Measurements from ENCODE around the gene UACA. TPM values are rescaled to one million over a fixed set of nuclear protein-coding genes. Genes with fewer than 3 reads are reported as not detected.
A peak's percentile ranks its signal among the peaks of the same experiment; 100 is the strongest.

Gene UACA
- polyA plus RNA-seq, 1 of the 3 experiments (the other 2 are of a cell fraction) = 35.9 TPM

DNA sequence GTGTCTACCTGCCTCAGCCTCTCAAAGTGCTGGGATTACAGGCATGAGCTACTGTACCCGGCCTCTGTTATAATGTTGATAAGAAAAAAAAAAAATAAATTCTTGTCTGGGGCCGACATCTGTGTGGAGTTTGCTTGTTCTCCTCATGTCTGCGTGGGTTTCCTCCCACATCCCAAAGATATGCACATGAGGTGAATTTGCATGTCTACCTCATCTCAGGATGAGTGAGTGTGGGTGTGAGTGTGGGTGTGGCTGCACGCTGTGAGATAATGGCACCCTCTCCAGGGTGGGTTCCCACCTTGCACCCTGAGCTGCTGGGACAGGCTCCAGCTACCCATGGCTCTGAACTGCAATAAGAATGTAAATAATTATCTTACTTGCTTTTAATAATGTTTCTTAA, 25.9 kb upstream of the UACA start:
- Histone ChIP-seq H3K4me3 (ENCODE audit: low read depth in 2 of 2, low read length in 1 of 2) (no peak overlapping the region), H3K4me1 (ENCODE audit: control insufficient read depth in 1 of 2, insufficient read depth in 2 of 2, low read depth in 1 of 2, low read length in 1 of 2) (peaks cover 0 to 47% of the 10 kb centered on the region in 2 experiments; a peak in 3 of 4 replicates), H3K36me3 (replicated peaks in 1 of 2; ENCODE audit: control insufficient read depth in 1 of 2, insufficient read depth in 2 of 2, low read length in 1 of 2) (no peaks in the 10 kb centered on the region), H3K4me2 (no peak overlapping the region), H3K27ac (ENCODE audit: low read depth in 2 of 2, low read length in 1 of 2) (peak overlapping the region in 1 of 2 experiments; percentile 69; a peak in 2 of 4 replicates), H3K9me3 (no peaks in the 10 kb centered on the region), H3K9me2 (no peaks in the 10 kb centered on the region), H3K9ac (no peak overlapping the region), H3F3A (replicated peaks; ENCODE audit: insufficient read depth) (peaks cover 40% of the 10 kb centered on the region), H2AFZ (ENCODE audit: low read depth) (no peak overlapping the region), H3K79me2 (ENCODE audit: insufficient read depth) (peaks cover 15% of the 10 kb centered on the region; the same call in 1 of the 2 replicates), H4K20me1 (ENCODE audit: insufficient read depth) (no peaks in the 10 kb centered on the region), H3K27me3 (ENCODE audit: insufficient read depth) (no peaks in the 10 kb centered on the region)
- CTCF ChIA-PET = interaction anchor here (0.6 to 1.0 kb wide), 2 partner anchors 23 to 67 kb away, joined by 3 read pairs; no protein-coding TSS in a partner anchor
- TF ChIP-seq NFIC (IDR thresholded peaks at IDR 0.05; ENCODE audit: borderline replicate concordance) (no peak), JUND (IDR thresholded peaks at IDR 0.05) (no peak), CHD2 (IDR thresholded peaks at IDR 0.05; ENCODE audit: low read length, partially characterized antibody) (no peak), RFX5 (IDR thresholded peaks at IDR 0.05; ENCODE audit: low read length) (no peak), YY1 (IDR thresholded peaks at IDR 0.05; ENCODE audit: low read depth) (no peak)
- TF ChIP-seq, protein P1, sequence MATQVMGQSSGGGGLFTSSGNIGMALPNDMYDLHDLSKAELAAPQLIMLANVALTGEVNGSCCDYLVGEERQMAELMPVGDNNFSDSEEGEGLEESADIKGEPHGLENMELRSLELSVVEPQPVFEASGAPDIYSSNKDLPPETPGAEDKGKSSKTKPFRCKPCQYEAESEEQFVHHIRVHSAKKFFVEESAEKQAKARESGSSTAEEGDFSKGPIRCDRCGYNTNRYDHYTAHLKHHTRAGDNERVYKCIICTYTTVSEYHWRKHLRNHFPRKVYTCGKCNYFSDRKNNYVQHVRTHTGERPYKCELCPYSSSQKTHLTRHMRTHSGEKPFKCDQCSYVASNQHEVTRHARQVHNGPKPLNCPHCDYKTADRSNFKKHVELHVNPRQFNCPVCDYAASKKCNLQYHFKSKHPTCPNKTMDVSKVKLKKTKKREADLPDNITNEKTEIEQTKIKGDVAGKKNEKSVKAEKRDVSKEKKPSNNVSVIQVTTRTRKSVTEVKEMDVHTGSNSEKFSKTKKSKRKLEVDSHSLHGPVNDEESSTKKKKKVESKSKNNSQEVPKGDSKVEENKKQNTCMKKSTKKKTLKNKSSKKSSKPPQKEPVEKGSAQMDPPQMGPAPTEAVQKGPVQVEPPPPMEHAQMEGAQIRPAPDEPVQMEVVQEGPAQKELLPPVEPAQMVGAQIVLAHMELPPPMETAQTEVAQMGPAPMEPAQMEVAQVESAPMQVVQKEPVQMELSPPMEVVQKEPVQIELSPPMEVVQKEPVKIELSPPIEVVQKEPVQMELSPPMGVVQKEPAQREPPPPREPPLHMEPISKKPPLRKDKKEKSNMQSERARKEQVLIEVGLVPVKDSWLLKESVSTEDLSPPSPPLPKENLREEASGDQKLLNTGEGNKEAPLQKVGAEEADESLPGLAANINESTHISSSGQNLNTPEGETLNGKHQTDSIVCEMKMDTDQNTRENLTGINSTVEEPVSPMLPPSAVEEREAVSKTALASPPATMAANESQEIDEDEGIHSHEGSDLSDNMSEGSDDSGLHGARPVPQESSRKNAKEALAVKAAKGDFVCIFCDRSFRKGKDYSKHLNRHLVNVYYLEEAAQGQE (IDR thresholded peaks at IDR 0.05; ENCODE audit: low read depth, low read length) = no peak
- TF ChIP-seq, protein P2, sequence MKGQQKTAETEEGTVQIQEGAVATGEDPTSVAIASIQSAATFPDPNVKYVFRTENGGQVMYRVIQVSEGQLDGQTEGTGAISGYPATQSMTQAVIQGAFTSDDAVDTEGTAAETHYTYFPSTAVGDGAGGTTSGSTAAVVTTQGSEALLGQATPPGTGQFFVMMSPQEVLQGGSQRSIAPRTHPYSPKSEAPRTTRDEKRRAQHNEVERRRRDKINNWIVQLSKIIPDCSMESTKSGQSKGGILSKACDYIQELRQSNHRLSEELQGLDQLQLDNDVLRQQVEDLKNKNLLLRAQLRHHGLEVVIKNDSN (IDR thresholded peaks at IDR 0.05; ENCODE audit: borderline replicate concordance, low read depth) = no peak
- DNase-seq = no peak
- POLR2A ChIA-PET = no interaction called here
- WGBS (ENCODE audit: low lambda C conversion rate) = 70% methylated on average over 3 of the region's 4 CpGs

DNA sequence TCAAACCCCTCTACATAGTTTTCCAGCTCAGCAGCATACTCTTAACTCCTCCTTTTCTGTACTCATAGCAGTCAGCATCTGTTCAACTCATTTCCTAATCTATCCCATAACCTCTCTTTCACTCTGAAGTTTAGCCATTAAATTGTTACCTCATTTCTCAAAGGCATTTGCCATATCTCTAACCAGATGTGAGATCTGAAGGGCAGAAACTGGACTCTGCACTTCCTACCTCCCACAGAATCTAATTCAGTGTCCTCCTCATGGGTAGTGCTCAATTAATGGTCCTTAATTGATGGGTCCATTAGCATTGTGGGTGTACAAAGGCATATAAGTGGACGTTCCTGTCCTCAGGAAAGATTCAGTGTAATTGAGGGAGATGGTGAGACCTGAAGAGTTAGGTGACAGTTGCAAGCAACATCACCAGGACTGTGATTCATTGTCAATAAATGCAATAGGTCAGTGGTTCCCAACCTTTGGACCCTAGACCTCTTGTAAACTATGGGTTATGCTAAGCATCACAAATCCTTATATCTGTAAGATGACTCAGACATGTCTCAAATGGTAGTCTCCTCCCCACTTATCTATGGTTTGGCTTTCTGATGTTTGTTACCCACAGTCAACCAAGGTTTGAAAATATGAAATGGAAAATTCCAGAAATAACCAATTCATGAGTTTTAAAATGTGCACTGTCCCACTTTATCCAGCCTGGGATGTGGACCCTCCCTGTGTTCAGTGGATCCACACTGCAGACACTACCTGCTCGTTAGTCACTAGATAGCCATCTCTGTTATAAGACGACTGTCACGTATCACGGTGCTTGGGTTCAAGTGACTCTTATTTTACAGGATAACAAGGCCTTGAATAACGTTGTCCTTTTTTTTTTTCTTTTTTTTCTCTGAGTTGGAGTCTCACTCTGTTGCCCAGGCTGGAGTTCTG, 25.0 kb upstream of the UACA start:
- H2AFZ ChIP-seq (ENCODE audit: low read depth) = no peak overlapping the region
- no peaks in the 10 kb centered on the region for H3K36me3 ChIP-seq (replicated peaks in 1 of 2; ENCODE audit: control insufficient read depth in 1 of 2, insufficient read depth in 2 of 2, low read length in 1 of 2)
- TF ChIP-seq JUND (IDR thresholded peaks at IDR 0.05) (peak; percentile 53; the same call in 1 of the 2 replicates), RCOR1 (IDR thresholded peaks at IDR 0.05; ENCODE audit: low read length) (no peak), TCF12 (IDR thresholded peaks at IDR 0.05) (peak; percentile 32; the same call in 1 of the 2 replicates), FOSL2 (IDR thresholded peaks at IDR 0.05; ENCODE audit: borderline replicate concordance, low read depth) (peak; percentile 51; the same call in 1 of the 2 replicates), TEAD4 (IDR thresholded peaks at IDR 0.05; ENCODE audit: borderline replicate concordance, insufficient read depth) (no peak), RXRA (IDR thresholded peaks at IDR 0.05; ENCODE audit: borderline replicate concordance, low read depth) (0 out of 2 replicates have a peak, but pooled peaks have one; percentile 12)
- no peaks in the 10 kb centered on the region for H3K9me3 ChIP-seq
- 45% methylated on average over 6 of the region's 6 CpGs for WGBS (ENCODE audit: low lambda C conversion rate)
- H3K9ac ChIP-seq = no peak overlapping the region
- peaks cover 46% of the 10 kb centered on the region for H3F3A ChIP-seq (replicated peaks; ENCODE audit: insufficient read depth)
- no peak overlapping the region for H3K4me3 ChIP-seq (ENCODE audit: low read depth in 2 of 2, low read length in 1 of 2)
- H3K27ac ChIP-seq (ENCODE audit: low read depth in 2 of 2, low read length in 1 of 2) = peak overlapping the region in 1 of 2 experiments; percentile 69; a peak in 3 of 4 replicates
- no peaks in the 10 kb centered on the region for H4K20me1 ChIP-seq (ENCODE audit: insufficient read depth)
- peaks cover 0 to 45% of the 10 kb centered on the region in 2 experiments; a peak in 3 of 4 replicates for H3K4me1 ChIP-seq (ENCODE audit: control insufficient read depth in 1 of 2, insufficient read depth in 2 of 2, low read depth in 1 of 2, low read length in 1 of 2)
- ChIA-PET POLR2A (no interaction called here), CTCF (interaction anchor here (0.6 to 1.9 kb wide), 4 partner anchors 12 to 66 kb away, joined by 3 to 4 read pairs (median 3); no protein-coding TSS in a partner anchor)
- H3K79me2 ChIP-seq (ENCODE audit: insufficient read depth) = peaks cover 7% of the 10 kb centered on the region; the same call in 1 of the 2 replicates
- H3K27me3 ChIP-seq (ENCODE audit: insufficient read depth) = no peaks in the 10 kb centered on the region
- H3K9me2 ChIP-seq = no peaks in the 10 kb centered on the region
- DNase-seq = no peak
- peak overlapping the region; percentile 16; the same call in 1 of the 2 replicates for H3K4me2 ChIP-seq

Data from SK-N-SH (cell line).